Ammon's horn (tissue), 1 donor: ENCODE data around the gene SLC13A1.
"Not testable (repeated sequence)": the region's sequence is repeated elsewhere in the genome, so short reads cannot be mapped to it uniquely, and the experiment has no call there.

Experiments
- DNase-seq: peaks from one replicate; pipeline ENCODE4 v3.0.0-alpha.2; 2016; ENCODE audit warnings: low spot score

The SLC13A1 gene

GRCh38 chr7:123199883-123200282 is at the start of gene SLC13A1:
SLC13A1 (minus strand) TSS chr7:123199969; CDS start chr7:123199946, 23 bp downstream.
- no peak for DNase-seq

DNA sequence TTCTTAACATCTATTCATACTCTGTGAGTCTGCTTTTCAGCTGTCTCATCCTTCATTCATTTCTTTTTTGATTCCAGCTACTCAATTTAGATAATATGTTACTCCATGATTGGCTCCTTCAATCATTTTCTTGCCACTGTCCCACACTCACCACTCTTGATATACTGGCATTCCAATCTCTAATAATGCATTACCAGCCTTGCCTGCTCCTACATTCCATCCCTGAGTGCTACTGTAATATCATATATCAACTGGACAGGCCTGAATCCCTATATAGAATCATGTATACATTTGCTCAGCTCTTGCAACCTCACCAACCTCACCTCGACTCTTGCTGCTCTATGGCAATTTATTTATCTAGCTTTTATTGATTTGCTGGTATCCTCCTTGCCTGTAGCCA is 45.0 kb upstream of the SLC13A1 start:
- no peak for DNase-seq

- DNase-seq, result no peak
Observed at GRCh38 chr7:123242467-123243092, 42.8 kb upstream of the SLC13A1 start.

DNA sequence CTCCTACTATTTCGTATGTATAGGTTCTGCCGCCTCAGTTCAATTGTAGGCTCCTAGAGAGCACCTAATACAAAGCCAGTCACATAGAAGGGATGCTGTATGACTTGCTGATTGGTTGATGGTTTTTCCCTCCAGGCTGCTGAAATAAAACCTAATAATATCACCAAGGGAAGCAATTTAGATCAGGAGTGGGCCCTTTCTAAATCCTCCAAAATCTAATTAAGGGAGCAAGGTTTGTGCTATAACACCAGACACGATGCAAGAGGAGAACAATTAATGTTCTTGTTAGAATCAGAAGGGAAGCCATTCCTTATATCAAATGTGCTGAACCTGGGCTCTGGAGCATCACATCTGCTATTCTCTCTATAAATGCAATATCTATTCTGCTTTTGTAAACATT is 42.0 kb upstream of the SLC13A1 start:
- no peak for DNase-seq

- no peak for DNase-seq
Observed at GRCh38 chr7:123231021-123232000, 31.5 kb upstream of the SLC13A1 start.

DNA sequence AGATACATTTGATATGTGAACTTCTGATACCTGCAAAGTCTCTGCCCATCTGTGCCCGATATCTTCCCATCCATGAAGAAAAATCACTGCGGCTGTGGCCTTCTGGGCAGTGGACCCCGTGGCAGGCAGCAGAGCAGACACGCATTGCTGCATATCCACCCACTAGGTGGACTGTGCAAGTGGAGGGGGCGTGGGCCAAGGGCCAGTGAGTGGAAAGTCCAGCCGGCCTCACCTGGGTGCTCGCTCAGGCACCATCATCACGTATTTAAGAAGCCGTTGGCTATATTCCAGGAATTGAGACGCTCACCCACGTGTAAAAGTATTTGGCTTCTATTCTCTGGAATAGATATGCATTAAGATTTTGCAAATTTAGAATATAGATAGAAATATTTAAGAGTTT is 30.8 kb upstream of the SLC13A1 start:
- DNase-seq, result no peak

- no peak for DNase-seq
Observed at GRCh38 chr7:123230147-123230546, 30.4 kb upstream of the SLC13A1 start.

DNA sequence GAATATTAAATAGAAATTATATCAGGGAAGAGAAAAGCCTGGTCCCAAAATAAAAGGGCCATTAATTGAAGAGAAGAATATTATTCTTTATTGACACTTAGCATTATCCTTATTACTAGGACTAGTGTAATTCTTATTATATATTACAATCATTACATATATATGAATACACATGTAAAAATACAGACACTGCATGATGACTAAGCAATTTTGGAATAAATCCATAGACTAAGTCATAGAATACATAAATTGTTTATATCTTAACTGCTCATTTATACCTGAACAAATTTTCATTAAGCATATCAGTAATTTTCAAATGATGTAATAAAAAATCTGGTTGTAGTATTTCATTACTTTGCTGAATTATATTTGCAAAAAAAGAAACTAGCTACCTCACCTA is 29.7 kb upstream of the SLC13A1 start:
- no peak for DNase-seq

DNA sequence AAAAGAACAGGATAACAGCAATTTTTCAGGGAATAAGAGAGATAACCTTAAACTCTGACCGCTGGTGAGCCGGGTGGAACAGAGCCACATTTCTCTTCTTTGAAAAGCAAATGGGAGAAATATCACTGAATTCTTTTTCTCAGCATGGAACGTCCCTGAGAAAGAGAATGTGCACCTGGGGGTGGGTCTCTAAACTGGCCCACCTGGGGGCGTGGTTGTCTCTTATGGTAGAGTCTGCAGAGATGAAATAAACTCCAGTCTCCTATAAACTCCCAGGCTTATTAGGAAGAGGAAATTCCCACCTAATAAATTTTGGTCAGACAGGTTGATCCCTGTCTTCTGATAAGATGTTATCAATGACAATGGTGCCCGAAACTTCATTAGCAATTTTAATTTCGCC is 27.9 kb upstream of the SLC13A1 start:
- DNase-seq, result not testable (repeated sequence)

GRCh38 chr7:123220396-123220795 is 20.6 kb upstream of the SLC13A1 start:
- DNase-seq, result no peak

GRCh38 chr7:123218866-123219265 is 19.1 kb upstream of the SLC13A1 start:
- DNase-seq, result no peak

GRCh38 chr7:123216825-123217224 is 17.1 kb upstream of the SLC13A1 start:
- DNase-seq, result no peak

DNA sequence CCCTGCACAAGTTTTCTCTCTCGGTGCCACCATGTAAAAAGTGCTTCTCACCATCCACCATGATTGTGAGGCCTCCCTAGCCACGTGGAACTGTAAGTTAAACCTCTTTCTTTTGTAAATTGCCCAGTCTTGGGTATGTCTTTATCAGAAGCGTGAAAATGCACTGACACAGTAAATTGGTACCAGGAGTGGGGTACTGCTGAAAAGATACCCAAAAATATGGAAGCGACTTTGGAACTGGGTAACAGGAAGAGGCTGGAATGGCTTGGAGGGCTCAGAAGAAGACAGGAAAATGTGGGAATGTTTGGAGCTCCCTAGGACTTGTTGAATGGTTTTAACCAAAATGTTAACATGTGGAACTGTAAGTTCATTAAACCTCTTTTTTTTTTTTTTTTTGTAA is 15.6 kb upstream of the SLC13A1 start:
- no peak for DNase-seq

GRCh38 chr7:123211545-123211944 is 11.8 kb upstream of the SLC13A1 start:
- DNase-seq, result no peak

DNA sequence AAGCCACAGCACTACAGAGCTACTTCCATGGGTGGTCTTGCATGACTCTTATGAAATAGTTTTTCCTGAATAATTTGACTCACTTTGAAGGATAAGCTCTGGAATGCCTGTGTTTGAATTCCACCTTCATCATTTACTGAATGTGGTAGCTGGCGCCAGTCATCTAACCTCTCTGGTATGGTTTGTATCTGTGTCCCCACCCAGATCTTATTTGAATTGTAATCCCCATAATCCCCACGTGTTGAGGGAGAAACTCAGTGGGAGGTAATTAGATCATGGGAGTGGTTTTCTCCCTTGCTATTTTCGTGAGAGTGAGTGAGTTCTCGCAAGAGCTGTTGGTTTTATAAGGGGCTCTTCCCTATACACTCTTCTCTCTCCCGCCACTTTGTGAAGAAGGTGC is 11.2 kb upstream of the SLC13A1 start:
- no peak for DNase-seq

DNA sequence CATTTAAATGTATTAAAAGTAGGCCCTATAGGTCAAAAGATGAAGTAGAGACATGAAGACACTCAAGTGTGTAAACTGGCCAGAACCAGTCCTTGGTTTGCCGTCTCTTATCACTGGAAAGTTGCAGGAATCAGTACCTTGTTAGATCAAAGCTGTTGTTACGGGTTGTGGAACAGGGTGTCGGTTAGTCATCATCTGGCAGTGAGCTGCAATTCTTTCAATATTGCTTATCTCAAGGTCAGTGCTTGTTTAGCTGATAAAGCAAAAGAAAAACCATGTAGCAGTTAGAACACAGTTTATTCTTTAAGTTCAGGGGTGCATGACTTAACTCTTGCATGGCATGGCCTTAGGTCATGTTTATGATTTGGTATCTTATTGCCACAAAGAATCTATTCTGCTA is 10.0 kb upstream of the SLC13A1 start:
- DNase-seq, result no peak

GRCh38 chr7:123208793-123209192 is 9.0 kb upstream of the SLC13A1 start:
- no peak for DNase-seq

GRCh38 chr7:123204206-123204835 is 4.6 kb upstream of the SLC13A1 start:
- DNase-seq, result no peak

GRCh38 chr7:123201901-123202300 is 2.1 kb upstream of the SLC13A1 start:
- DNase-seq, result no peak

DNA sequence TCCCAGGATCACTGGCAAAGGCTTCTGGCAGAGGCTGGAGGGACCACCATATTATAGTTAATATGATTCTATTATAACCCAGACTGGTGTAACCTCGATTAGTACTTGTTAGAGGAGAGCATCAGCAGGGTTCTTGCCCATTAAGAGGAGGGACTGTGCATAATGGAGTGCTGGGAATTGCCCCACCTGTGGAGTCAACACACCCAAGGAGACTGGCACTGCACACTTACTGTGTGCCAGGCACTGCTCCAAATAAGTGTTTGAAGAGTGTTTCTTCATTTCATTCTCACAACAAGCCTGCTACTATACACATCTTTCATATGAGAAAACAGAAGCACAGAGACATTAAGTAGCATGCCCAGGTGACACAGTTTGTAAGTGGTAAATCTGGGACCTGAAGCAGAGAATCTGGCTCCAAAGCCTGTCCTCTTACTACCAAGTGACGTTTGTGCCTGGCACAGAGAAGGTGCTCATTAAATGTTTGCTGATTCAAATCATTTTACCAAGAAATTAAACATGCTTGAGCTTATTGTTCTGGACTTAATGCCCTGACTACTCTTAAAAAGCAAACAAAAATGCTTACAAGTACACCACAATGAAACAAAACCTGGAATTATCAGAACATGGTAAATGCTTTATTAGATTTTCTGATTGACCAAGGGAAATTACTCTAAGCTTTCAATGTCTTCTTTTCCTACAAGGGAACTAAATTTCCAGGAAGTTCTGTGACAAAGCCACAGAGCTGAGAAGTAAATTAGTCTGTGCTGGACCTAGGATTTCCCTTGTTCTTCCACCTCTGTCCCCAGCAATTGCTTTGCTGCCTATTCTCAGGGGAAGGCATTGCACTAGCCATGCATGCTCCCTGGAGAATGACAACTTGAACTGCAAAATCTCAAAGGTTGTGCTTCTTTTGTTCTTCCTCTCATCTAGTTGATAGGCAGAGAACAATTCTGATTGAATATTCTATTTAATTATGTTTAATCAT is 809 bp downstream of the SLC13A1 start:
- no peak for DNase-seq

GRCh38 chr7:123198111-123198510 is 1.7 kb downstream of the SLC13A1 start:
- DNase-seq, result no peak

GRCh38 chr7:123193235-123193634 is 6.5 kb downstream of the SLC13A1 start:
- DNase-seq, result no peak
